Suprapubic skin (tissue), 4 donors: ENCODE results near the gene NTM. TPM values are rescaled to one million over a fixed set of nuclear protein-coding genes. Genes with fewer than 3 reads are reported as not detected.

Experiments
- DNase-seq, 2 donors: peaks; one replicate each; pipeline ENCODE4 v3.0.0-alpha.2; 2019; ENCODE audit warnings: low spot score in 2 of 2
- H3K27ac ChIP-seq: fragments of 200-600 bp; sonication (generic); one replicate; pipeline ENCODE4 v1.5.1; 2019
- H3K27me3 ChIP-seq: fragments of 200-600 bp; sonication (generic); one replicate; pipeline ENCODE4 v1.5.1; 2019
- H3K36me3 ChIP-seq: fragments of 200-600 bp; sonication (generic); one replicate; pipeline ENCODE4 v1.5.1; 2019
- H3K4me1 ChIP-seq: fragments of 200-600 bp; sonication (generic); one replicate; pipeline ENCODE4 v1.5.1; 2019
- H3K4me3 ChIP-seq: fragments of 200-600 bp; sonication (generic); one replicate; pipeline ENCODE4 v1.5.1; 2019; ENCODE audit warnings: mild to moderate bottlenecking
- H3K9me3 ChIP-seq: fragments of 200-600 bp; sonication (generic); one replicate; pipeline ENCODE4 v1.5.1; 2019
- CTCF ChIP-seq, 2 donors: fragments of 200-600 bp in 1 of 2; fragments of 450-650 bp in 1 of 2; sonication (generic) in 1 of 2; IDR thresholded peaks; one replicate each; pipeline ENCODE4 v1.5.1; 2016 to 2019; ENCODE audit warnings: antibody characterized with exemption in 2 of 2, mild to moderate bottlenecking in 1 of 2, moderate library complexity in 1 of 2
- EP300 ChIP-seq: sonication (generic); formaldehyde crosslinking; IDR thresholded peaks from one replicate; pipeline ENCODE4 v1.6.1; 2017; ENCODE audit warnings: antibody characterized with exemption
- POLR2A ChIP-seq, 2 donors: fragments of 450-650 bp; IDR thresholded peaks; one replicate each; pipeline ENCODE4 v1.6.1; 2017; ENCODE audit warnings: antibody characterized with exemption in 2 of 2, mild to moderate bottlenecking in 2 of 2, moderate library complexity in 2 of 2
- POLR2AphosphoS5 ChIP-seq, 3 donors: sonication (generic); formaldehyde crosslinking; IDR thresholded peaks; one replicate each; pipeline ENCODE4 v1.6.1; 2017; ENCODE audit warnings: antibody characterized with exemption in 3 of 3
- WGBS: methylation state at CpG from one replicate; pipeline ENCODE4 v1.1.5; 2018; 5-methylcytosine and 5-hydroxymethylcytosine counted together
- total RNA-seq, 4 donors: library from RNA; depleted of rRNA; stranded (reverse); fragments of >200 nt; gene quantifications; one replicate each; pipeline ENCODE4 v1.1.0, GENCODE V29; 2016

The NTM gene
- total RNA-seq, 4 donors from 2014 or later, result 0.19 to 19.1 (median 2.1) TPM

DNA sequence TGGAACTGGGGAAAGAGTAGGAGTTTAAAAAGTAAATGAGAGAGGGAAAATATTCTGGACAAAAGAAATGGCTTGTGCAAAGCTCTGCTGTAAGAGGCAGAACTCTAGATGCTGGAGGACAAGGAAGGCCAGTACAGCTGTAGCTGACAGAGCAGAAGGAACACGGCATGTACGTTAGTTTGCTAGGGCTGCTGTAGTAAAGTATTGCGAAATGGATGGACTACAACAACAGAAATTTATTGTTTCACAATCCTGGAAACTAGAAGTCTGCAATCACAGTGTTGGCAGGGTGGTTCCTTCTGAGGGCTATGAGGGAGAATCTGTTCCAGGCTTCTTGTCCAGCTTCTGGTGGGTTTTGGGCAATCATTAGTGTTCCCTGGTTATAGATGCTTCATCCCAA lies 454.4 kb downstream of the NTM start:
- no peak for TF ChIP-seq POLR2A (IDR thresholded peaks at IDR 0.05)
- no peak for TF ChIP-seq EP300
- TF ChIP-seq POLR2AphosphoS5 (IDR thresholded peaks at IDR 0.05), result no peak
- TF ChIP-seq CTCF (IDR thresholded peaks at IDR 0.05), result no peak
- Histone ChIP-seq H3K36me3 (no peaks in the 10 kb centered on the region), H3K4me3 (no peak overlapping the region), H3K4me1 (no peaks in the 10 kb centered on the region), H3K27me3 (no peaks in the 10 kb centered on the region), H3K9me3 (no peaks in the 10 kb centered on the region), H3K27ac (no peak overlapping the region)
- DNase-seq, result no peak
- 48% methylated on average over 3 of the region's 3 CpGs for WGBS

DNA sequence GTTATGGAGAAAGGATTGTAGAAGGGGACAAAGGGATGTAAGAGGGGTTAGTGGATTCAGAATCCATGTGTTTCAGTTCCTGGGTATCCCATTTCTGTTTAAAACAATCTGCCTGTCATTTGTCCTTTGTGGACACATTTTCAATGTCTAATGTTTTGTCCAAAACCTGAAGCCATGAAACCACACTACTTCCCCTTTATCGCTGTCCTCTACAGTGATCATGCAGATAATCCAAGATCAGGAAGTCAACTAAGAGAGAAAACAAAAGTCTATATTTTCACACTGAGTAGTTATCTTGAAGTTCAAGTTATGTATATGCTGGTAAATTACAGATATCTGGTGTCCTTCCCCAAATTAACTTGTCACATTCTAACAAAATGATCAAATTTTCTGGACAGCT lies 457.0 kb downstream of the NTM start:
- no peaks in the 10 kb centered on the region for H3K4me1 ChIP-seq
- H3K9me3 ChIP-seq, result no peaks in the 10 kb centered on the region
- DNase-seq, result no peak
- H3K4me3 ChIP-seq, result no peak overlapping the region
- no peak overlapping the region for H3K27ac ChIP-seq
- 87% methylated on average over 1 of the region's 1 CpG for WGBS
- H3K36me3 ChIP-seq, result no peaks in the 10 kb centered on the region
- H3K27me3 ChIP-seq, result no peaks in the 10 kb centered on the region
- no peak for TF ChIP-seq EP300
- TF ChIP-seq POLR2A (IDR thresholded peaks at IDR 0.05), result no peak
- no peak for TF ChIP-seq CTCF (IDR thresholded peaks at IDR 0.05)
- no peak for TF ChIP-seq POLR2AphosphoS5 (IDR thresholded peaks at IDR 0.05)

DNA sequence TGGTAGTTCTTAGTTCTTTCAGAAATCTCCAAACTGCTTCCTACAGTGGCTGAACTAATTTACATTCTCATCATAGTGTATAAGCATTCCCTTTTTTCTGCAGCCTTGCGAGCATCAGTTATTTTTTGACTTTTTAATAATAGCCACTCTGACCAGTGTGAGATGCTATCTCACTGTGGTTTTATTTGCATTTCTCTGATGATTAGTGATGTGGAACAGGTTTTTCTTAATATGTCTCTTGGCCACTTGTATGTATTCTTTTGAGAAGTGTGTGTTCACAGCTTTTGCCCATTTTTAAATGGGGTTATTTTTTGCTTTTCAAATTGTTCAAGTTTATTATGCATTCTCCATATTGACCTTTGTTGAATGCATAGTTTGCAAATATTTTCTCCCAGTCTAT lies 459.3 kb downstream of the NTM start:
- no peak overlapping the region for H3K4me3 ChIP-seq
- no peak for DNase-seq
- TF ChIP-seq CTCF (IDR thresholded peaks at IDR 0.05) (no peak), EP300 (no peak), POLR2AphosphoS5 (IDR thresholded peaks at IDR 0.05) (no peak), POLR2A (IDR thresholded peaks at IDR 0.05) (no peak)
- no peak overlapping the region for H3K27ac ChIP-seq
- 61% methylated on average over 1 of the region's 1 CpG for WGBS
- no peaks in the 10 kb centered on the region for H3K4me1 ChIP-seq
- H3K36me3 ChIP-seq, result no peaks in the 10 kb centered on the region
- H3K9me3 ChIP-seq, result no peaks in the 10 kb centered on the region
- no peaks in the 10 kb centered on the region for H3K27me3 ChIP-seq

DNA sequence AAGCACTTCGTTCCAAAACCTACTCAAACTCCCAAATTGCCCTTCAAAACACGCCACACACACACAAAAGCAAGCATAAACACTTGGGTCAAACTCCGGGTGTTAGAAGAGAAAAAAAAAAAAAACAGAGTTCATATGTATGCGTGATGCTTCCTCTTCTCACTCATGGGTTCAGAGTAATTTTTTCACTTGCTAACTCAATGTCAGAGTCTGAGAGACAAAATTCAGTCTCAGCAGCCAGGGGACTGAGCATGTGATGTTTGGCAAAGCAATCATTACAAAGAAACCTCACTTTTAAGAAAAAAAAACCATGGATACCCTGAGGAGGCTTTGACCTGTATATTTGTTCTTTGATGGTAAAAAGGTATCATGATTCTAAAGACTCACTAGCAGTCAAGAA lies 461.7 kb downstream of the NTM start:
- no peaks in the 10 kb centered on the region for H3K4me1 ChIP-seq

GRCh38 chr11:131833366-131833765 lies 463.0 kb downstream of the NTM start:
- H3K27ac ChIP-seq, result no peak overlapping the region
- no peaks in the 10 kb centered on the region for H3K36me3 ChIP-seq
- H3K9me3 ChIP-seq, result no peaks in the 10 kb centered on the region
- no peak for DNase-seq
- WGBS, result 77% methylated on average over 2 of the region's 2 CpGs
- H3K27me3 ChIP-seq, result no peaks in the 10 kb centered on the region
- H3K4me3 ChIP-seq, result no peak overlapping the region
- TF ChIP-seq POLR2A (IDR thresholded peaks at IDR 0.05), result no peak
- no peak for TF ChIP-seq EP300
- TF ChIP-seq CTCF (IDR thresholded peaks at IDR 0.05), result no peak
- no peak for TF ChIP-seq POLR2AphosphoS5 (IDR thresholded peaks at IDR 0.05)
- H3K4me1 ChIP-seq, result no peaks in the 10 kb centered on the region

More for the DNA sequence above, 461.7 kb downstream of the NTM start:
- H3K4me3 ChIP-seq, result no peak overlapping the region
- DNase-seq, result no peak
- H3K36me3 ChIP-seq, result no peaks in the 10 kb centered on the region
- 81% methylated on average over 4 of the region's 4 CpGs for WGBS
- H3K27ac ChIP-seq, result no peak overlapping the region
- H3K27me3 ChIP-seq, result no peaks in the 10 kb centered on the region
- H3K9me3 ChIP-seq, result no peaks in the 10 kb centered on the region
- TF ChIP-seq POLR2AphosphoS5 (IDR thresholded peaks at IDR 0.05) (no peak), EP300 (no peak), POLR2A (IDR thresholded peaks at IDR 0.05) (no peak), CTCF (IDR thresholded peaks at IDR 0.05) (no peak)
